ENCODE measurements around the gene CEP41.

DNA sequence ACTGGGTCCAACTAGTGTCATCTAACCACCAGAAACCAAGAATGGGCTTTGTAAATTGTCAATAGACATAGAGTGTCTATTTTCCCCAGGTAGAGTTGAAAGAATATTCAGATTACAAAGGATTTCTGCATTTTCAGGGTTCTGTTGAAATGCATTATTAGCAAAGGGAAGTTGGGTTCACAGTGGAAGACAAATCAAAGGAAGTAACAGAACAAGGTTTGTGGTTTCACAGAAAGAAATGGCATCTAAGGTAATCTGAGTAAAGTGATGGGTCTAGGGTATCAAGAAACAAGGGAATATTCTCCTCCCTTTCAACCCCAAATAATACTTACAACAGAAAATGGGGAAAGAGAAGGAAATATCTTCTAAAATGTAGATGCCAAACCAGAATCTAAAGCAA, 25.8 kb downstream of the CEP41 start:
- TF ChIP-seq RARB (CRISPR knock-in tag; IDR thresholded peaks at IDR 0.05) (no peak), TOX (CRISPR knock-in tag; IDR thresholded peaks at IDR 0.05; ENCODE audit: borderline replicate concordance) (no peak), ZFP3 (CRISPR knock-in tag; IDR thresholded peaks at IDR 0.05) (no peak), ZNF8 (CRISPR knock-in tag; IDR thresholded peaks at IDR 0.05) (no peak), CSDC2 (CRISPR knock-in tag; IDR thresholded peaks at IDR 0.05) (no peak), OSR1 (CRISPR knock-in tag; IDR thresholded peaks at IDR 0.05) (no peak), ZC3H10 (CRISPR knock-in tag; IDR thresholded peaks at IDR 0.05) (no peak), ARNTL (CRISPR knock-in tag; IDR thresholded peaks at IDR 0.05; ENCODE audit: borderline replicate concordance, low read depth) (no peak), ZFP30 (CRISPR knock-in tag; IDR thresholded peaks at IDR 0.05) (no peak), SNAI2 (CRISPR knock-in tag; IDR thresholded peaks at IDR 0.05) (no peak)
- TF ChIP-seq, protein P1, sequence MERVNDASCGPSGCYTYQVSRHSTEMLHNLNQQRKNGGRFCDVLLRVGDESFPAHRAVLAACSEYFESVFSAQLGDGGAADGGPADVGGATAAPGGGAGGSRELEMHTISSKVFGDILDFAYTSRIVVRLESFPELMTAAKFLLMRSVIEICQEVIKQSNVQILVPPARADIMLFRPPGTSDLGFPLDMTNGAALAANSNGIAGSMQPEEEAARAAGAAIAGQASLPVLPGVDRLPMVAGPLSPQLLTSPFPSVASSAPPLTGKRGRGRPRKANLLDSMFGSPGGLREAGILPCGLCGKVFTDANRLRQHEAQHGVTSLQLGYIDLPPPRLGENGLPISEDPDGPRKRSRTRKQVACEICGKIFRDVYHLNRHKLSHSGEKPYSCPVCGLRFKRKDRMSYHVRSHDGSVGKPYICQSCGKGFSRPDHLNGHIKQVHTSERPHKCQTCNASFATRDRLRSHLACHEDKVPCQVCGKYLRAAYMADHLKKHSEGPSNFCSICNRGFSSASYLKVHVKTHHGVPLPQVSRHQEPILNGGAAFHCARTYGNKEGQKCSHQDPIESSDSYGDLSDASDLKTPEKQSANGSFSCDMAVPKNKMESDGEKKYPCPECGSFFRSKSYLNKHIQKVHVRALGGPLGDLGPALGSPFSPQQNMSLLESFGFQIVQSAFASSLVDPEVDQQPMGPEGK (CRISPR knock-in tag; IDR thresholded peaks at IDR 0.05; ENCODE audit: borderline replicate concordance) = no peak
- TF ChIP-seq, protein P2, sequence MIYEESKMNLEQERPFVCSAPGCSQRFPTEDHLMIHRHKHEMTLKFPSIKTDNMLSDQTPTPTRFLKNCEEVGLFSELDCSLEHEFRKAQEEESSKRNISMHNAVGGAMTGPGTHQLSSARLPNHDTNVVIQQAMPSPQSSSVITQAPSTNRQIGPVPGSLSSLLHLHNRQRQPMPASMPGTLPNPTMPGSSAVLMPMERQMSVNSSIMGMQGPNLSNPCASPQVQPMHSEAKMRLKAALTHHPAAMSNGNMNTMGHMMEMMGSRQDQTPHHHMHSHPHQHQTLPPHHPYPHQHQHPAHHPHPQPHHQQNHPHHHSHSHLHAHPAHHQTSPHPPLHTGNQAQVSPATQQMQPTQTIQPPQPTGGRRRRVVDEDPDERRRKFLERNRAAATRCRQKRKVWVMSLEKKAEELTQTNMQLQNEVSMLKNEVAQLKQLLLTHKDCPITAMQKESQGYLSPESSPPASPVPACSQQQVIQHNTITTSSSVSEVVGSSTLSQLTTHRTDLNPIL (CRISPR knock-in tag; IDR thresholded peaks at IDR 0.05; ENCODE audit: low read depth) = no peak
- TF ChIP-seq, protein P3, sequence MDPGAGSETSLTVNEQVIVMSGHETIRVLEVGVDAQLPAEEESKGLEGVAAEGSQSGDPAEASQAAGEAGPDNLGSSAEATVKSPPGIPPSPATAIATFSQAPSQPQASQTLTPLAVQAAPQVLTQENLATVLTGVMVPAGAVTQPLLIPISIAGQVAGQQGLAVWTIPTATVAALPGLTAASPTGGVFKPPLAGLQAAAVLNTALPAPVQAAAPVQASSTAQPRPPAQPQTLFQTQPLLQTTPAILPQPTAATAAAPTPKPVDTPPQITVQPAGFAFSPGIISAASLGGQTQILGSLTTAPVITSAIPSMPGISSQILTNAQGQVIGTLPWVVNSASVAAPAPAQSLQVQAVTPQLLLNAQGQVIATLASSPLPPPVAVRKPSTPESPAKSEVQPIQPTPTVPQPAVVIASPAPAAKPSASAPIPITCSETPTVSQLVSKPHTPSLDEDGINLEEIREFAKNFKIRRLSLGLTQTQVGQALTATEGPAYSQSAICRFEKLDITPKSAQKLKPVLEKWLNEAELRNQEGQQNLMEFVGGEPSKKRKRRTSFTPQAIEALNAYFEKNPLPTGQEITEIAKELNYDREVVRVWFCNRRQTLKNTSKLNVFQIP (CRISPR knock-in tag; IDR thresholded peaks at IDR 0.05; ENCODE audit: borderline replicate concordance, low read depth) = no peak

Data from SK-N-SH treated with all-trans-retinoic acid at 6 μM for 48 hours (cell line).